Endothelial cell of umbilical vein (primary cell): ENCODE data around the gene AGBL4. TPM values are rescaled to one million over a fixed set of nuclear protein-coding genes. Genes with fewer than 3 reads are reported as not detected.

Source experiments
- BruUV-seq: library from RNA; stranded (reverse); fragments of 400-500 nt; replicated peaks from 2 replicates; lab custom pipeline; 2021; lab: Mats Ljungman, UMichigan
- CTCF ChIA-PET: fragments of 300-600, 350-600 bp; sonication (Branson Sonifier 250); formaldehyde crosslinking; loops from one replicate; lab custom pipeline; 2021; ENCODE audit warnings: antibody characterized with exemption, inconsistent platforms; lab: Charles Lee
- POLR2A ChIA-PET: fragments of 300-600, 350-600 bp; sonication (Branson Sonifier 250); formaldehyde crosslinking; loops from one replicate; lab custom pipeline; 2021; ENCODE audit warnings: antibody characterized with exemption, inconsistent platforms; lab: Charles Lee
- DNase-seq: peaks from one replicate; pipeline ENCODE4 v3.0.0-alpha.2; 2011; ENCODE audit warnings: low read depth, low spot score
- FAIRE-seq: peaks from 2 replicates; lab custom pipeline; 2011; peaks lifted over from hg19 to GRCh38; lab: Jason Lieb, UNC
- H2AFZ ChIP-seq: 2 replicates; pipeline ENCODE4 v1.6.0; 2012; ENCODE audit warnings: low read depth, low read length, control low read depth, inconsistent platforms
- H3K27ac ChIP-seq: 2 replicates; pipeline ENCODE4 v1.5.1; 2011; ENCODE audit warnings: low read depth, mild to moderate bottlenecking, control low read depth, low read length, moderate library complexity; ENCODE audit not compliant: insufficient read depth
- H3K27me3 ChIP-seq, 2 experiments: 2 replicates each; pipeline versions ENCODE4 v1.6.0 to v1.6.1; 2011; ENCODE audit warnings: low read length in 2 of 2, mixed read lengths in 1 of 2; ENCODE audit not compliant: control insufficient read depth in 2 of 2, insufficient read depth in 2 of 2
- H3K36me3 ChIP-seq, 2 experiments: 2 replicates in 1 of 2; 3 replicates in 1 of 2; pipeline ENCODE4 v1.5.1; 2011; ENCODE audit warnings: low read length in 2 of 2, mild to moderate bottlenecking in 1 of 2, moderate library complexity in 1 of 2; ENCODE audit not compliant: control insufficient read depth in 2 of 2, insufficient read depth in 2 of 2; ENCODE audit errors: extremely low read depth in 1 of 2
- H3K4me1 ChIP-seq: 3 replicates; pipeline ENCODE4 v1.5.1; 2011; ENCODE audit warnings: mild to moderate bottlenecking, low read length; ENCODE audit not compliant: control insufficient read depth, insufficient read depth; ENCODE audit errors: extremely low read depth
- H3K4me2 ChIP-seq: 2 replicates; pipeline ENCODE4 v1.6.1; 2011; ENCODE audit warnings: low read length, control low read depth, mixed read lengths; ENCODE audit not compliant: insufficient read depth
- H3K4me3 ChIP-seq, 3 experiments: fragments of 200-600 bp in 1 of 3; sonication (generic), shearing (Covaris generic) in 1 of 3; replicated peaks in 1 of 3; 2 replicates each; pipeline ENCODE4 v1.5.1; 2011 to 2016; ENCODE audit warnings: control low read depth in 3 of 3, low read length in 3 of 3, mild to moderate bottlenecking in 2 of 3, inconsistent platforms in 1 of 3, low read depth in 1 of 3, moderate library complexity in 1 of 3; ENCODE audit not compliant: insufficient read depth in 1 of 3
- H3K79me2 ChIP-seq: 2 replicates; pipeline ENCODE4 v1.6.0; 2012; ENCODE audit warnings: low read length, inconsistent platforms; ENCODE audit not compliant: control insufficient read depth, insufficient read depth
- H3K9ac ChIP-seq: replicated peaks from 2 replicates; pipeline ENCODE3; 2011; ENCODE audit warnings: low read length, control low read depth; ENCODE audit not compliant: insufficient read depth; ENCODE audit errors: extremely low read depth
- H3K9me1 ChIP-seq: replicated peaks from 3 replicates; pipeline ENCODE4 v1.6.0; 2011; ENCODE audit warnings: mild to moderate bottlenecking, low read length; ENCODE audit not compliant: control insufficient read depth, insufficient read depth; ENCODE audit errors: extremely low read depth
- H3K9me3 ChIP-seq: replicated peaks from 2 replicates; pipeline ENCODE4 v1.5.1; 2012; ENCODE audit warnings: low read length, inconsistent platforms; ENCODE audit not compliant: control insufficient read depth, insufficient read depth
- H4K20me1 ChIP-seq: replicated peaks from 2 replicates; pipeline ENCODE3; 2011; ENCODE audit warnings: mild to moderate bottlenecking, low read length; ENCODE audit not compliant: control insufficient read depth, insufficient read depth; ENCODE audit errors: extremely low read depth
- CTCF ChIP-seq, 2 donors: IDR thresholded peaks; 1 replicate in 1 of 2; 2 replicates in 1 of 2; pipeline ENCODE4 v1.5.1; 2011; ENCODE audit warnings: low read length in 2 of 2, mild to moderate bottlenecking in 2 of 2, moderate library complexity in 2 of 2, control low read depth in 1 of 2, inconsistent platforms in 1 of 2, low read depth in 1 of 2; ENCODE audit not compliant: insufficient read depth in 1 of 2; ENCODE audit errors: extremely low read depth in 1 of 2
- EZH2 ChIP-seq: IDR thresholded peaks from 2 replicates; pipeline ENCODE4 v1.6.1; 2012; ENCODE audit warnings: borderline replicate concordance, low read depth, mild to moderate bottlenecking, moderate library complexity, low read length, inconsistent platforms; ENCODE audit not compliant: severe bottlenecking
- FOS ChIP-seq: IDR thresholded peaks from 2 replicates; pipeline ENCODE4 v1.6.1; 2011; ENCODE audit warnings: mild to moderate bottlenecking, low read length, moderate library complexity, borderline replicate concordance; ENCODE audit not compliant: insufficient read depth
- GATA2 ChIP-seq: IDR thresholded peaks from 2 replicates; pipeline ENCODE4 v1.7.0; 2011; ENCODE audit warnings: low read depth, mild to moderate bottlenecking, moderate library complexity, mixed read lengths, low read length; ENCODE audit not compliant: insufficient read length, insufficient read depth
- JUN ChIP-seq: IDR thresholded peaks from 2 replicates; pipeline ENCODE4 v1.6.1; 2011; ENCODE audit warnings: borderline replicate concordance, low read depth; ENCODE audit not compliant: insufficient read length, insufficient read depth
- MAX ChIP-seq: IDR thresholded peaks from 2 replicates; pipeline ENCODE4 v1.6.1; 2011; ENCODE audit not compliant: insufficient read depth, insufficient read length
- MYC ChIP-seq: IDR thresholded peaks from one replicate; pipeline ENCODE4 v1.6.1; 2011; ENCODE audit warnings: mild to moderate bottlenecking, low read depth, low read length
- POLR2A ChIP-seq: IDR thresholded peaks from 2 replicates; pipeline ENCODE4 v1.6.1; 2012; ENCODE audit warnings: low read depth, mild to moderate bottlenecking, control low read depth, low read length
- POLR2AphosphoS5 ChIP-seq: IDR thresholded peaks from 2 replicates; pipeline ENCODE4 v1.6.1; 2012; ENCODE audit warnings: low read depth, mild to moderate bottlenecking, control low read depth, low read length, moderate library complexity; ENCODE audit not compliant: insufficient read depth
- dilution Hi-C: fragments of 300-500 bp; cut with MboI; formaldehyde crosslinking; loops from one replicate; pipeline ENCODE4 v1.15.0; 2019; ENCODE audit warnings: low sequenced_read_pairs; ENCODE audit not compliant: extremely low pct_ligation_motif_present
- intact Hi-C: fragments of 100-400 bp; cut with micrococcal nuclease; formaldehyde crosslinking; loops from one replicate; pipeline ENCODE4 v1.10.0; 2022
- polyA plus RNA-seq, 4 experiments: library from polyadenylated mRNA; depleted of rRNA in 3 of 4; stranded (reverse) in 3 of 4; unstranded in 1 of 4; fragments of >200 nt; gene quantifications; 2 replicates each; pipeline versions ENCODE4 v1.2.1 to v1.2.3, GENCODE V29; 2011 to 2012; ENCODE audit warnings: missing spikeins in 1 of 4
- total RNA-seq: library from RNA; stranded (reverse); gene quantifications from 2 replicates; pipeline ENCODE4 v1.2.3, GENCODE V29; 2021

The AGBL4 gene
- total and polyA plus RNA-seq, 2 donors (not counting 3 experiments of a cell fraction or from before 2014, with no cell fraction given): not detected

- Histone ChIP-seq H3K9me3 (no peaks in the 10 kb centered on the region), H3K4me2 (no peak overlapping the region), H3K36me3 (no peaks in the 10 kb centered on the region), H2AFZ (no peak overlapping the region), H3K9me1 (no peaks in the 10 kb centered on the region), H3K4me1 (no peaks in the 10 kb centered on the region), H3K27ac (no peak overlapping the region), H3K27me3 (no peaks in the 10 kb centered on the region), H4K20me1 (no peaks in the 10 kb centered on the region), H3K4me3 (no peak overlapping the region), H3K79me2 (no peaks in the 10 kb centered on the region), H3K9ac (no peak overlapping the region)
- no peak for FAIRE-seq
- dilution Hi-C loops (no loop called here), intact Hi-C loops (no loop called here)
- no peak for DNase-seq
- ChIA-PET POLR2A (no interaction called here), CTCF (no interaction called here)
- TF ChIP-seq CTCF (IDR thresholded peaks at IDR 0.05; ENCODE audit: extremely low read depth in 1 of 2, insufficient read depth in 1 of 2, low read depth in 1 of 2, low read length in 2 of 2): no peak
- TF ChIP-seq POLR2AphosphoS5: no peak
- no peak for TF ChIP-seq JUN
- no peak for TF ChIP-seq MAX
- no peak for TF ChIP-seq POLR2A
- no peak for TF ChIP-seq MYC
- no peak for TF ChIP-seq GATA2
- no peak for TF ChIP-seq EZH2
- no peak for TF ChIP-seq FOS
- no TSS peak for BruUV-seq
These were observed 1406.5 kb downstream of the AGBL4 start for GRCh38 chr1:48617252-48617651.
